Measurements from ENCODE around the gene MTCL1. TPM values are rescaled to one million over a fixed set of nuclear protein-coding genes. Genes with fewer than 3 reads are reported as not detected.

MTCL1 gene
- polyA plus RNA-seq, 3 donors, result not detected

DNA sequence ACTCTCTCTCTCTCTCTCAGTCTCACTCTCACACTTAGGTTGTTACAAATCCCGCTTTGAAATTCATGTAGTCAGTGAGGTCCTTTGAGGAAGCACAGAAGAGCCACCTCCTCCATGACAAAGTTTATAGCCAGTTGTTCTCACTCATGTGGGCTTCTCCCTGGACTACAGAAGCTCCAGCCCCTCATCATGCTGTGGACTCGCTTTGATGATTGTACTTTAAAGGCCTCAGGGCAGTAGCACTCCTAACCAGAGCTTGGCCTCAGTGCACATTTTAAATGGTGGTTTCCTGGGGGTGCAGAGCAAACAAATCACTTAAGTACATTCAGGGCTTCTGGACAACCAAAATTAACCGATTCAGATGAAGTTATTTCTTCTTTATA is 115.7 kb downstream of the MTCL1 start:
- H3K4me1 Mint-ChIP-seq, result no peaks in the 10 kb centered on the region
- intact Hi-C loops (cut with micrococcal nuclease), result no loop called here
- H3K4me3 Mint-ChIP-seq, result no peak overlapping the region
- peaks cover 0 to 3% (median 0%) of the 10 kb centered on the region in 7 donors for H3K9me3 Mint-ChIP-seq
- Histone ChIP-seq H3K4me2 (replicated peaks; ENCODE audit: extremely low read depth, low read length, poor library complexity, severe bottlenecking) (no peak overlapping the region), H3K36me3 (replicated peaks in 1 of 2; ENCODE audit: control insufficient read depth in 1 of 2, insufficient read depth in 2 of 2, low read length in 2 of 2) (no peaks in the 10 kb centered on the region), H3K27ac (ENCODE audit: low read depth in 1 of 2, low read length in 2 of 2) (no peak overlapping the region), H3K9ac (ENCODE audit: insufficient read depth, low read length, poor library complexity, severe bottlenecking) (no peak overlapping the region), H2AFZ (ENCODE audit: insufficient read depth, low read depth, low read length, poor library complexity, severe bottlenecking) (no peak overlapping the region), H3K79me2 (ENCODE audit: insufficient read depth, low read length) (no peaks in the 10 kb centered on the region), H4K20me1 (ENCODE audit: insufficient read depth, low read length) (no peaks in the 10 kb centered on the region), H3K9me3 (replicated peaks in 1 of 2; ENCODE audit: control insufficient read depth in 1 of 2, insufficient read depth in 1 of 2, low read length in 2 of 2) (no peaks in the 10 kb centered on the region), H3K4me1 (ENCODE audit: control insufficient read depth in 1 of 2, insufficient read depth in 2 of 2, low read length in 2 of 2) (no peaks in the 10 kb centered on the region), H3K27me3 (ENCODE audit: control insufficient read depth in 2 of 2, insufficient read depth in 2 of 2, low read length in 2 of 2) (no peaks in the 10 kb centered on the region), H3K4me3 (replicated peaks in 1 of 3; ENCODE audit: low read depth in 2 of 3, low read length in 3 of 3) (no peak overlapping the region)
- TF ChIP-seq, protein P1, sequence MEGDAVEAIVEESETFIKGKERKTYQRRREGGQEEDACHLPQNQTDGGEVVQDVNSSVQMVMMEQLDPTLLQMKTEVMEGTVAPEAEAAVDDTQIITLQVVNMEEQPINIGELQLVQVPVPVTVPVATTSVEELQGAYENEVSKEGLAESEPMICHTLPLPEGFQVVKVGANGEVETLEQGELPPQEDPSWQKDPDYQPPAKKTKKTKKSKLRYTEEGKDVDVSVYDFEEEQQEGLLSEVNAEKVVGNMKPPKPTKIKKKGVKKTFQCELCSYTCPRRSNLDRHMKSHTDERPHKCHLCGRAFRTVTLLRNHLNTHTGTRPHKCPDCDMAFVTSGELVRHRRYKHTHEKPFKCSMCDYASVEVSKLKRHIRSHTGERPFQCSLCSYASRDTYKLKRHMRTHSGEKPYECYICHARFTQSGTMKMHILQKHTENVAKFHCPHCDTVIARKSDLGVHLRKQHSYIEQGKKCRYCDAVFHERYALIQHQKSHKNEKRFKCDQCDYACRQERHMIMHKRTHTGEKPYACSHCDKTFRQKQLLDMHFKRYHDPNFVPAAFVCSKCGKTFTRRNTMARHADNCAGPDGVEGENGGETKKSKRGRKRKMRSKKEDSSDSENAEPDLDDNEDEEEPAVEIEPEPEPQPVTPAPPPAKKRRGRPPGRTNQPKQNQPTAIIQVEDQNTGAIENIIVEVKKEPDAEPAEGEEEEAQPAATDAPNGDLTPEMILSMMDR (IDR thresholded peaks at IDR 0.05), result no peak
- no peak overlapping the region for H3K27ac Mint-ChIP-seq
- H3K36me3 Mint-ChIP-seq, result no peaks in the 10 kb centered on the region
- DNase-seq, result no peak
- WGBS (ENCODE audit: insufficient coverage), result 72% methylated on average over 2 of the region's 3 CpGs
- H3K27me3 Mint-ChIP-seq (ENCODE audit: low read depth in 3 of 3), result peaks cover 0 to 1% (median 0%) of the 10 kb centered on the region in 3 donors

DNA sequence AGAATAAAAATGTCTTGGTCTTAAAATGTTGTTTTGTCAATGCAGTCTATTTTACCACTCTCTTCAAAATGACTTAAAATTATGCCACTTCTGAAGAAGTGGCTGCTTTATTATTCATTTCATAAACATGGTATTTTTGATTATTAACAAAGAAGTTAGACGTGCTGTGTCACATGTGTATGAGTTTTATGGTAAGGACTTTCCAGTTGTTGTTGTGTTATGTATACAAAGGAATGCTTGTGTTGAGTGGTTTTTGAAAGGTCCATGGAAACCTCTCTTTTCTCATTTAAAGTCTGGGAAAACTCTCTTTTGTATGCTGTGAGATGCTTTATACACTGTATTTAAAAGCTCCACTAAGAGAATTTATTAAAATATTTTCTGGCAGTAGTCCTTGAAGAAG is 116.2 kb downstream of the MTCL1 start:
- H3K9me3 ChIP-seq (replicated peaks in 1 of 2; ENCODE audit: control insufficient read depth in 1 of 2, insufficient read depth in 1 of 2, low read length in 2 of 2), result no peaks in the 10 kb centered on the region
- H3K4me1 Mint-ChIP-seq, result no peaks in the 10 kb centered on the region
- H3K4me2 ChIP-seq (replicated peaks; ENCODE audit: extremely low read depth, low read length, poor library complexity, severe bottlenecking), result no peak overlapping the region
- no peaks in the 10 kb centered on the region for H3K27me3 ChIP-seq (ENCODE audit: control insufficient read depth in 2 of 2, insufficient read depth in 2 of 2, low read length in 2 of 2)
- no peak overlapping the region for H3K9ac ChIP-seq (ENCODE audit: insufficient read depth, low read length, poor library complexity, severe bottlenecking)
- peaks cover 0 to 1% (median 0%) of the 10 kb centered on the region in 3 donors for H3K27me3 Mint-ChIP-seq (ENCODE audit: low read depth in 3 of 3)
- no peak overlapping the region for H3K4me3 ChIP-seq (replicated peaks in 1 of 3; ENCODE audit: low read depth in 2 of 3, low read length in 3 of 3)
- no peaks in the 10 kb centered on the region for H3K4me1 ChIP-seq (ENCODE audit: control insufficient read depth in 1 of 2, insufficient read depth in 2 of 2, low read length in 2 of 2)
- whole genome bisulfite sequencing (ENCODE audit: insufficient coverage), result no CpG with 5 or more reads among the region's 1 CpG
- no peaks in the 10 kb centered on the region for H3K36me3 ChIP-seq (replicated peaks in 1 of 2; ENCODE audit: control insufficient read depth in 1 of 2, insufficient read depth in 2 of 2, low read length in 2 of 2)
- TF ChIP-seq, protein P1 (IDR thresholded peaks at IDR 0.05), result no peak
- intact Hi-C loops (cut with micrococcal nuclease), result no loop called here
- no peak overlapping the region for H3K27ac Mint-ChIP-seq
- no peaks in the 10 kb centered on the region for H3K36me3 Mint-ChIP-seq
- no peaks in the 10 kb centered on the region for H3K79me2 ChIP-seq (ENCODE audit: insufficient read depth, low read length)
- H3K27ac ChIP-seq (ENCODE audit: low read depth in 1 of 2, low read length in 2 of 2), result no peak overlapping the region
- H3K4me3 Mint-ChIP-seq, result no peak overlapping the region
- H2AFZ ChIP-seq (ENCODE audit: insufficient read depth, low read depth, low read length, poor library complexity, severe bottlenecking), result no peak overlapping the region
- peaks cover 0 to 3% (median 0%) of the 10 kb centered on the region in 7 donors for H3K9me3 Mint-ChIP-seq
- no peaks in the 10 kb centered on the region for H4K20me1 ChIP-seq (ENCODE audit: insufficient read depth, low read length)
- no peak for DNase-seq
